ENCODE measurements around the gene RNGTT. TPM values are rescaled to one million over a fixed set of nuclear protein-coding genes. Genes with fewer than 3 reads are reported as not detected.

The RNGTT gene
- polyA plus RNA-seq, 2 donors = 3.9 to 5.2 TPM

- H3K4me1 ChIP-seq (ENCODE audit: control insufficient read depth in 2 of 2, insufficient read depth in 2 of 2, low read length in 1 of 2) = no peaks in the 10 kb centered on the region
- 93 to 95% methylated on average over 7 of the region's 7 CpGs for WGBS, 2 donors
These were observed 343.5 kb downstream of the RNGTT start for GRCh38 chr6:88619951-88620350.

DNA sequence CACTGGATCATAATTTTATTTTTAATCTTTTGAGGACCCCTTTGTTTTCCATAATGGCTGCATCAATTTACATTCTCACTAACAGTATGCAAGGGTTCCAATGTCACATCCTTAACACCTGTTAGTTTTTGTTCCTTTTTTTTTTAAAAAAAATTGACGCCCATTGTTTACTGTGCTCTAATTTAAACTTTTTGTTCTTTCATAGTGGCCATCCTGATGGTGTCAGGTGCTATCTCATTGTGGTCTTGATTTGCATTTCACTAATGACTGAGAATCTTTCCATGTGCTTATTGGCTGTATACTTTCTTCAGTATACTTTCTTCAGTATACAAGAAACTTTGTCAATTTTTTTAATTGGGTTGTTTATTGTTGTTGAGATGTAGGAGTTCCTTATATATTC is 347.0 kb downstream of the RNGTT start:
- peaks cover 0 to 2% of the 10 kb centered on the region in 2 donors for H3K36me3 ChIP-seq (ENCODE audit: control insufficient read depth in 2 of 2, insufficient read depth in 2 of 2, low read length in 1 of 2)
- no peak overlapping the region for H3K27ac ChIP-seq (ENCODE audit: low read depth in 2 of 2, low read length in 1 of 2)
- H3K4me1 ChIP-seq (ENCODE audit: control insufficient read depth in 2 of 2, insufficient read depth in 2 of 2, low read length in 1 of 2) = no peaks in the 10 kb centered on the region
- H3K9me3 ChIP-seq (ENCODE audit: control insufficient read depth in 2 of 2, insufficient read depth in 1 of 2, low read depth in 1 of 2, low read length in 1 of 2) = no peaks in the 10 kb centered on the region
- WGBS, 2 donors = 93 to 95% methylated on average over 1 of the region's 1 CpG
- H3K27me3 ChIP-seq (ENCODE audit: control insufficient read depth in 1 of 2, insufficient read depth in 2 of 2, low read length in 2 of 2) = no peaks in the 10 kb centered on the region
- H3K4me3 ChIP-seq (ENCODE audit: low read depth in 1 of 2, low read length in 2 of 2) = no peak overlapping the region

More at GRCh38 chr6:88619951-88620350, 343.5 kb downstream of the RNGTT start:
- Histone ChIP-seq H3K9me3 (ENCODE audit: control insufficient read depth in 2 of 2, insufficient read depth in 1 of 2, low read depth in 1 of 2, low read length in 1 of 2) (no peaks in the 10 kb centered on the region), H3K4me3 (ENCODE audit: low read depth in 1 of 2, low read length in 2 of 2) (no peak overlapping the region), H3K27ac (ENCODE audit: low read depth in 2 of 2, low read length in 1 of 2) (no peak overlapping the region), H3K27me3 (ENCODE audit: control insufficient read depth in 1 of 2, insufficient read depth in 2 of 2, low read length in 2 of 2) (no peaks in the 10 kb centered on the region), H3K36me3 (ENCODE audit: control insufficient read depth in 2 of 2, insufficient read depth in 2 of 2, low read length in 1 of 2) (no peaks in the 10 kb centered on the region)

DNA sequence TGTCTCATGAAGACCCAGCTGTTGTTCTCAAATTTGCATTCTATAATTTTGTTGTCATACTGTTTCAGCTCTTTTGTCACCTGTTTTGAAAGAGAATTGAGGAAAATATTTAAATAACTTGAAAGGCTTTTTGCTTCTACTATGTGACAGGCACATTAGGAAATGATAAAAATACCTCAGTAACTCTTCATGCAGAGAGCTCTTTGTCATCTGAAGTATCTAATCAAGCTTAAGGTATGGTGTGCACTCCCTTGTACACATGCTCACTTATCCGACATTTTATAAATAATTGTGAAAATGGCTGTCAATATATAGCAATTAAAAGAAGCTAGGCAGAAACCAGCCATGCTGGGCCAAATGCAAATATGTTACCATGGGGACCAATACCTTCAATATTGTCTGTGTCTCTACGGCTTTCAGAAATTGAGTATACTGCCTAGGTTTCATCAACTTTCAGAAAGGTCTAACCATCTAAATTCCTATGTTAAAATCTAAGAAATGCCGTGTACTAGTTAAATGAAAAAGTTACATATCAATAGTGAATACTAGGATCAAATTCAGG is 349.0 kb downstream of the RNGTT start:
- WGBS, 2 donors = 93 to 96% methylated on average over 3 of the region's 3 CpGs
- H3K4me3 ChIP-seq (ENCODE audit: low read depth in 1 of 2, low read length in 2 of 2) = no peak overlapping the region

GRCh38 chr6:88612631-88613030 is 350.8 kb downstream of the RNGTT start:
- no peaks in the 10 kb centered on the region for H3K9me3 ChIP-seq (ENCODE audit: control insufficient read depth in 2 of 2, insufficient read depth in 1 of 2, low read depth in 1 of 2, low read length in 1 of 2)
- 90 to 93% methylated on average over 5 of the region's 5 CpGs for WGBS, 2 donors
- peaks cover 0 to 2% of the 10 kb centered on the region in 2 donors for H3K36me3 ChIP-seq (ENCODE audit: control insufficient read depth in 2 of 2, insufficient read depth in 2 of 2, low read length in 1 of 2)

More for the DNA sequence above, 349.0 kb downstream of the RNGTT start:
- H3K27ac ChIP-seq (ENCODE audit: low read depth in 2 of 2, low read length in 1 of 2) = no peak overlapping the region
- peaks cover 0 to 2% of the 10 kb centered on the region in 2 donors for H3K36me3 ChIP-seq (ENCODE audit: control insufficient read depth in 2 of 2, insufficient read depth in 2 of 2, low read length in 1 of 2)
- H3K4me1 ChIP-seq (ENCODE audit: control insufficient read depth in 2 of 2, insufficient read depth in 2 of 2, low read length in 1 of 2) = no peaks in the 10 kb centered on the region
- H3K9me3 ChIP-seq (ENCODE audit: control insufficient read depth in 2 of 2, insufficient read depth in 1 of 2, low read depth in 1 of 2, low read length in 1 of 2) = no peaks in the 10 kb centered on the region
- no peaks in the 10 kb centered on the region for H3K27me3 ChIP-seq (ENCODE audit: control insufficient read depth in 1 of 2, insufficient read depth in 2 of 2, low read length in 2 of 2)

GRCh38 chr6:88611721-88612120 is 351.7 kb downstream of the RNGTT start:
- Histone ChIP-seq H3K27ac (ENCODE audit: low read depth in 2 of 2, low read length in 1 of 2) (no peak overlapping the region), H3K4me3 (ENCODE audit: low read depth in 1 of 2, low read length in 2 of 2) (no peak overlapping the region), H3K4me1 (ENCODE audit: control insufficient read depth in 2 of 2, insufficient read depth in 2 of 2, low read length in 1 of 2) (no peaks in the 10 kb centered on the region), H3K36me3 (ENCODE audit: control insufficient read depth in 2 of 2, insufficient read depth in 2 of 2, low read length in 1 of 2) (peaks cover 0 to 2% of the 10 kb centered on the region in 2 donors), H3K27me3 (ENCODE audit: control insufficient read depth in 1 of 2, insufficient read depth in 2 of 2, low read length in 2 of 2) (no peaks in the 10 kb centered on the region), H3K9me3 (ENCODE audit: control insufficient read depth in 2 of 2, insufficient read depth in 1 of 2, low read depth in 1 of 2, low read length in 1 of 2) (no peaks in the 10 kb centered on the region)
- WGBS, 2 donors = 78 to 80% methylated on average over 4 of the region's 4 CpGs

More at GRCh38 chr6:88612631-88613030, 350.8 kb downstream of the RNGTT start:
- Histone ChIP-seq H3K4me3 (ENCODE audit: low read depth in 1 of 2, low read length in 2 of 2) (no peak overlapping the region), H3K27ac (ENCODE audit: low read depth in 2 of 2, low read length in 1 of 2) (no peak overlapping the region), H3K4me1 (ENCODE audit: control insufficient read depth in 2 of 2, insufficient read depth in 2 of 2, low read length in 1 of 2) (no peaks in the 10 kb centered on the region), H3K27me3 (ENCODE audit: control insufficient read depth in 1 of 2, insufficient read depth in 2 of 2, low read length in 2 of 2) (no peaks in the 10 kb centered on the region)

DNA sequence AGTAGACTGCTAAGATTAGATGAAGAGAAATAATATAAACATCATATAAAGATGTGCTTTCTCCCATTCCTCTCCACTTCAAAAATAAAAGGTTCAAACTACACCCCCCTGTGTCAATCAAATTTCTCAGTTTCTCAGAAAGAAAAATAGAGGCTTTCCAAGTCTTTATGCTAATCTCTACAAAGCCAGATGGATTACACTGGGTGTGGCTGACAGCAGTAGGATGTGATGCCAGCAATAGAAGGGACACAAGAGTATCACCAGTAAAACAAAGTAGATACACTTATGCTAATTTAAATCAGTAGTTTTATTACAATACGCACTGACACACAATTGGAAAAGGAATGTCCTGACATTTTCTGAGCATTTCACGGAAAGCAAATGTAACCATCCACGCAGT is 353.4 kb downstream of the RNGTT start:
- Histone ChIP-seq H3K36me3 (ENCODE audit: control insufficient read depth in 2 of 2, insufficient read depth in 2 of 2, low read length in 1 of 2) (peaks cover 0 to 2% of the 10 kb centered on the region in 2 donors), H3K27me3 (ENCODE audit: control insufficient read depth in 1 of 2, insufficient read depth in 2 of 2, low read length in 2 of 2) (no peaks in the 10 kb centered on the region), H3K4me1 (ENCODE audit: control insufficient read depth in 2 of 2, insufficient read depth in 2 of 2, low read length in 1 of 2) (no peaks in the 10 kb centered on the region), H3K9me3 (ENCODE audit: control insufficient read depth in 2 of 2, insufficient read depth in 1 of 2, low read depth in 1 of 2, low read length in 1 of 2) (no peaks in the 10 kb centered on the region), H3K27ac (ENCODE audit: low read depth in 2 of 2, low read length in 1 of 2) (no peak overlapping the region), H3K4me3 (ENCODE audit: low read depth in 1 of 2, low read length in 2 of 2) (no peak overlapping the region)
- 94 to 95% methylated on average over 3 of the region's 3 CpGs for WGBS, 2 donors

DNA sequence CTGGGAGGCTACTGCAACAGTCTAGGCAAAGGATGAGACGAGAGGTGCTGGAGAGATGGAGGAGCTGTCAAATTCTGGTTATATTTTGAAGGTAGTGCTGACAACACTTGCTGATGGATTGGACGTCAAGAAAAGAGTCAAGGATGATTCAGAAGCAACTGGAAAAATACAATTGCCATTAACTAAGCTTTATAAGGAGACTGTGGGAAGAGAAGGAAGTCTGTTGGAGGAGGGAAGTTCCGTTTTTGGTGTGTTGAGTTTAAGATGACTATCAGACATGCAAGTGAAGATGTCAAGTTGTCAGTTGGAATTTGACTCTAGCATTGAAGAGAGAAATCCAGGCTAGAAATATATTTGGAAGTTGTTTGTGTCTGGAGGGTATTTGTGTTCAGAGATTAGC is 358.1 kb downstream of the RNGTT start:
- H3K27me3 ChIP-seq (ENCODE audit: control insufficient read depth in 1 of 2, insufficient read depth in 2 of 2, low read length in 2 of 2) = no peaks in the 10 kb centered on the region
- H3K4me3 ChIP-seq (ENCODE audit: low read depth in 1 of 2, low read length in 2 of 2) = no peak overlapping the region

GRCh38 chr6:88599571-88599970 is 363.8 kb downstream of the RNGTT start:
- 76 to 80% methylated on average over 6 of the region's 6 CpGs for WGBS, 2 donors
- H3K27me3 ChIP-seq (ENCODE audit: control insufficient read depth in 1 of 2, insufficient read depth in 2 of 2, low read length in 2 of 2) = no peaks in the 10 kb centered on the region
- H3K9me3 ChIP-seq (ENCODE audit: control insufficient read depth in 2 of 2, insufficient read depth in 1 of 2, low read depth in 1 of 2, low read length in 1 of 2) = no peaks in the 10 kb centered on the region
- H3K4me3 ChIP-seq (ENCODE audit: low read depth in 1 of 2, low read length in 2 of 2) = no peak overlapping the region
- H3K36me3 ChIP-seq (ENCODE audit: control insufficient read depth in 2 of 2, insufficient read depth in 2 of 2, low read length in 1 of 2) = no peaks in the 10 kb centered on the region
- H3K4me1 ChIP-seq (ENCODE audit: control insufficient read depth in 2 of 2, insufficient read depth in 2 of 2, low read length in 1 of 2) = no peaks in the 10 kb centered on the region
- no peak overlapping the region for H3K27ac ChIP-seq (ENCODE audit: low read depth in 2 of 2, low read length in 1 of 2)

More for the DNA sequence above, 358.1 kb downstream of the RNGTT start:
- H3K4me1 ChIP-seq (ENCODE audit: control insufficient read depth in 2 of 2, insufficient read depth in 2 of 2, low read length in 1 of 2) = no peaks in the 10 kb centered on the region
- H3K27ac ChIP-seq (ENCODE audit: low read depth in 2 of 2, low read length in 1 of 2) = no peak overlapping the region
- no peaks in the 10 kb centered on the region for H3K36me3 ChIP-seq (ENCODE audit: control insufficient read depth in 2 of 2, insufficient read depth in 2 of 2, low read length in 1 of 2)
- H3K9me3 ChIP-seq (ENCODE audit: control insufficient read depth in 2 of 2, insufficient read depth in 1 of 2, low read depth in 1 of 2, low read length in 1 of 2) = no peaks in the 10 kb centered on the region
- 70 to 77% methylated on average over 3 of the region's 3 CpGs for WGBS, 2 donors

GRCh38 chr6:88596801-88597200 is 366.6 kb downstream of the RNGTT start:
- no peak overlapping the region for H3K4me3 ChIP-seq (ENCODE audit: low read depth in 1 of 2, low read length in 2 of 2)
- no peak overlapping the region for H3K27ac ChIP-seq (ENCODE audit: low read depth in 2 of 2, low read length in 1 of 2)
- 90 to 93% methylated on average over 4 of the region's 4 CpGs for WGBS, 2 donors
- no peaks in the 10 kb centered on the region for H3K9me3 ChIP-seq (ENCODE audit: control insufficient read depth in 2 of 2, insufficient read depth in 1 of 2, low read depth in 1 of 2, low read length in 1 of 2)
- no peaks in the 10 kb centered on the region for H3K36me3 ChIP-seq (ENCODE audit: control insufficient read depth in 2 of 2, insufficient read depth in 2 of 2, low read length in 1 of 2)
- no peaks in the 10 kb centered on the region for H3K27me3 ChIP-seq (ENCODE audit: control insufficient read depth in 1 of 2, insufficient read depth in 2 of 2, low read length in 2 of 2)
- H3K4me1 ChIP-seq (ENCODE audit: control insufficient read depth in 2 of 2, insufficient read depth in 2 of 2, low read length in 1 of 2) = no peaks in the 10 kb centered on the region

GRCh38 chr6:88588938-88589337 is 374.5 kb downstream of the RNGTT start:
- Histone ChIP-seq H3K27me3 (ENCODE audit: control insufficient read depth in 1 of 2, insufficient read depth in 2 of 2, low read length in 2 of 2) (no peaks in the 10 kb centered on the region), H3K9me3 (ENCODE audit: control insufficient read depth in 2 of 2, insufficient read depth in 1 of 2, low read depth in 1 of 2, low read length in 1 of 2) (peaks cover 0 to 4% of the 10 kb centered on the region in 2 donors), H3K4me1 (ENCODE audit: control insufficient read depth in 2 of 2, insufficient read depth in 2 of 2, low read length in 1 of 2) (no peaks in the 10 kb centered on the region), H3K27ac (ENCODE audit: low read depth in 2 of 2, low read length in 1 of 2) (no peak overlapping the region), H3K36me3 (ENCODE audit: control insufficient read depth in 2 of 2, insufficient read depth in 2 of 2, low read length in 1 of 2) (no peaks in the 10 kb centered on the region), H3K4me3 (ENCODE audit: low read depth in 1 of 2, low read length in 2 of 2) (no peak overlapping the region)
- WGBS, 2 donors = 40 to 63% methylated on average over 3 of the region's 3 CpGs

Measured in esophagus (tissue), 2 donors.